Chondrocyte (in vitro differentiated cells): ENCODE measurements around the gene DVL1. TPM values are rescaled to one million over a fixed set of nuclear protein-coding genes. Genes with fewer than 3 reads are reported as not detected.

Experiments
- DNase-seq: peaks from one replicate; pipeline ENCODE4 v3.0.0; 2021; ENCODE audit warnings: mixed read lengths, low spot score
- H3K27ac Mint-ChIP-seq: one replicate; pipeline ENCODE4 v1.8.0; 2021; ENCODE audit warnings: mild to moderate bottlenecking, moderate library complexity, mixed read lengths; ENCODE audit not compliant: unreplicated experiment
- H3K27me3 Mint-ChIP-seq: 2 replicates; pipeline ENCODE4 v1.8.0; 2021; ENCODE audit warnings: low read depth, mixed read lengths
- H3K36me3 Mint-ChIP-seq: 2 replicates; pipeline ENCODE4 v1.8.0; 2021; ENCODE audit warnings: low read depth, mixed read lengths
- H3K4me1 Mint-ChIP-seq: 2 replicates; pipeline ENCODE4 v1.8.0; 2021; ENCODE audit warnings: low read depth, mild to moderate bottlenecking, mixed read lengths
- H3K4me3 Mint-ChIP-seq: one replicate; pipeline ENCODE4 v1.8.0; 2021; ENCODE audit warnings: mild to moderate bottlenecking, moderate library complexity, mixed read lengths; ENCODE audit not compliant: unreplicated experiment
- H3K9me3 Mint-ChIP-seq: 2 replicates; pipeline ENCODE4 v1.8.0; 2021; ENCODE audit warnings: low read depth, mixed read lengths
- total RNA-seq: library from RNA; stranded (reverse); gene quantifications from 3 replicates; pipeline ENCODE4 v1.2.1, GENCODE V29; 2021
- TF ChIP-seq, protein P1 (sequence below): fragments of 200-600 bp; sonication (generic); IDR thresholded peaks from 2 replicates; pipeline ENCODE4 v1.5.0; 2021; ENCODE audit warnings: antibody characterized with exemption, mild to moderate bottlenecking, moderate library complexity

Gene DVL1
- total RNA-seq, 1 donor from 2014 or later = 59.6 TPM

DNA sequence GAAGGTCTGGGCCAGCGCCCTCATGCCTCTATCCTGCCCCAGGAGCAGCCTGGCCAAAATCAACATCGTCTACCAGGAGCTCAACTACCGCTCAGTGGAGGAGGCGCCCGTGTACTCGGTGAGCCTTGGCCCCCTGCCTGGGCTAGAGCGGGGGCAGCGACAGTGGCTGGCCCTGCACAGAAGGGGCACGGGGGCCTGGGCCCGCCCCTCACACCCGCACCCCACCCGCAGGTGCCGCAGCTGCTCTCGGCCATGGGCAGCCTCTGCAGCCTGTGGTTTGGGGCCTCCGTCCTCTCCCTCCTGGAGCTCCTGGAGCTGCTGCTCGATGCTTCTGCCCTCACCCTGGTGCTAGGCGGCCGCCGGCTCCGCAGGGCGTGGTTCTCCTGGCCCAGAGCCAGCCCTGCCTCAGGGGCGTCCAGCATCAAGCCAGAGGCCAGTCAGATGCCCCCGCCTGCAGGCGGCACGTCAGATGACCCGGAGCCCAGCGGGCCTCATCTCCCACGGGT, 58.1 kb downstream of the DVL1 start:
- Mint-ChIP-seq H3K36me3 (no peaks in the 10 kb centered on the region), H3K4me1 (peaks cover 4% of the 10 kb centered on the region), H3K9me3 (no peaks in the 10 kb centered on the region)

DNA sequence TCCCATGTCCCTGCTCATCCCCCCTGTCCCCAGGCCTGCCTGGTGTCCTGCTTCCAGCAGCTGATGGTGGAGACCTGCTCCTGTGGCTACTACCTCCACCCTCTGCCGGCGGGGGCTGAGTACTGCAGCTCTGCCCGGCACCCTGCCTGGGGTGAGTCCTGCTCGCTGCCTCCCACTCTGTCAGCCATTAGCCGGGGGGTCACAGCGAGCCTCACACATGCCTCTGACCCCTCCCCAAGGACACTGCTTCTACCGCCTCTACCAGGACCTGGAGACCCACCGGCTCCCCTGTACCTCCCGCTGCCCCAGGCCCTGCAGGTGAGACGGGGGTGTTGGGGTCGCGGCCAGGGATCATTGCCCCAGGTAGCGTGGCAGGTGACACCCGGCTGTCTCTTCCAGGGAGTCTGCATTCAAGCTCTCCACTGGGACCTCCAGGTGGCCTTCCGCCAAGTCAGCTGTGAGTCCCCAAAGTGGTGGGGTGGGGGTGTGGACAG, 58.9 kb downstream of the DVL1 start:
- Mint-ChIP-seq H3K36me3 (no peaks in the 10 kb centered on the region), H3K27me3 (no peaks in the 10 kb centered on the region), H3K4me1 (peaks cover 4% of the 10 kb centered on the region), H3K27ac (peak overlapping the region; percentile 27), H3K4me3 (no peak overlapping the region), H3K9me3 (no peaks in the 10 kb centered on the region)
- TF ChIP-seq, protein P1, sequence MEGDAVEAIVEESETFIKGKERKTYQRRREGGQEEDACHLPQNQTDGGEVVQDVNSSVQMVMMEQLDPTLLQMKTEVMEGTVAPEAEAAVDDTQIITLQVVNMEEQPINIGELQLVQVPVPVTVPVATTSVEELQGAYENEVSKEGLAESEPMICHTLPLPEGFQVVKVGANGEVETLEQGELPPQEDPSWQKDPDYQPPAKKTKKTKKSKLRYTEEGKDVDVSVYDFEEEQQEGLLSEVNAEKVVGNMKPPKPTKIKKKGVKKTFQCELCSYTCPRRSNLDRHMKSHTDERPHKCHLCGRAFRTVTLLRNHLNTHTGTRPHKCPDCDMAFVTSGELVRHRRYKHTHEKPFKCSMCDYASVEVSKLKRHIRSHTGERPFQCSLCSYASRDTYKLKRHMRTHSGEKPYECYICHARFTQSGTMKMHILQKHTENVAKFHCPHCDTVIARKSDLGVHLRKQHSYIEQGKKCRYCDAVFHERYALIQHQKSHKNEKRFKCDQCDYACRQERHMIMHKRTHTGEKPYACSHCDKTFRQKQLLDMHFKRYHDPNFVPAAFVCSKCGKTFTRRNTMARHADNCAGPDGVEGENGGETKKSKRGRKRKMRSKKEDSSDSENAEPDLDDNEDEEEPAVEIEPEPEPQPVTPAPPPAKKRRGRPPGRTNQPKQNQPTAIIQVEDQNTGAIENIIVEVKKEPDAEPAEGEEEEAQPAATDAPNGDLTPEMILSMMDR = peak; percentile 77
- no peak for DNase-seq

More for the DNA sequence above, 58.1 kb downstream of the DVL1 start:
- no peak overlapping the region for H3K4me3 Mint-ChIP-seq
- no peaks in the 10 kb centered on the region for H3K27me3 Mint-ChIP-seq
- H3K27ac Mint-ChIP-seq = no peak overlapping the region
- no peak for DNase-seq
- TF ChIP-seq, protein P1 = no peak

DNA sequence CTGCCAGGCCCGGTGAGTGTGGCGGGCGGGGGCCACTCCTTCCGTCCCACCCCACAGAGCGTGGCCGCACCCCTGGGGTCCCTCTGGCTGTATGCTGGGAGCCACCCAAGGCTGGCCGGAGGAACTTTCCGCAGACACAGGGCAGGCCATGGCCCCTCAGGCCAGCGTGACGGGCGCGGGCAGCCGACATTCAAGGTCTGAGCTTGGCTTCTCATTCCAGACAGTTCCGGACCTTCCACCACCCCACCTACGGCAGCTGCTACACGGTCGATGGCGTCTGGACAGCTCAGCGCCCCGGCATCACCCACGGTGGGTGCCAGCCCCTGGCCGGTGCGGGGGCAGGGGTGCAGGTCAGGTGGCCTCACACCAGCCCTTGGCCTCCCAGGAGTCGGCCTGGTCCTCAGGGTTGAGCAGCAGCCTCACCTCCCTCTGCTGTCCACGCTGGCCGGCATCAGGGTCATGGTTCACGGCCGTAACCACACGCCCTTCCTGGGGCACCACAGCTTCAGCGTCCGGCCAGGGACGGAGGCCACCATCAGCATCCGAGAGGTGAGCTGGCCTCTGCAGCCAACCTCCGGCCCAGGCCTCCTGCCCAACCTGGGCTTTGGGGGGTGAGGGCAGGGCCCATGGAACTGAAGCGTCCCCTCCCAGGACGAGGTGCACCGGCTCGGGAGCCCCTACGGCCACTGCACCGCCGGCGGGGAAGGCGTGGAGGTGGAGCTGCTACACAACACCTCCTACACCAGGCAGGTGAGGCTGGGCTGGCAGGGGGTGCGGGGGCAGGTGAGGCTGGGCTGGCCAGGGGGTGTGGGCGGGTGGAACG, 61.7 kb downstream of the DVL1 start:
- Mint-ChIP-seq H3K4me3 (no peak overlapping the region), H3K36me3 (no peaks in the 10 kb centered on the region), H3K9me3 (no peaks in the 10 kb centered on the region), H3K4me1 (peaks cover 4% of the 10 kb centered on the region), H3K27ac (no peak overlapping the region), H3K27me3 (no peaks in the 10 kb centered on the region)
- TF ChIP-seq, protein P1 = no peak
- no peak for DNase-seq

DNA sequence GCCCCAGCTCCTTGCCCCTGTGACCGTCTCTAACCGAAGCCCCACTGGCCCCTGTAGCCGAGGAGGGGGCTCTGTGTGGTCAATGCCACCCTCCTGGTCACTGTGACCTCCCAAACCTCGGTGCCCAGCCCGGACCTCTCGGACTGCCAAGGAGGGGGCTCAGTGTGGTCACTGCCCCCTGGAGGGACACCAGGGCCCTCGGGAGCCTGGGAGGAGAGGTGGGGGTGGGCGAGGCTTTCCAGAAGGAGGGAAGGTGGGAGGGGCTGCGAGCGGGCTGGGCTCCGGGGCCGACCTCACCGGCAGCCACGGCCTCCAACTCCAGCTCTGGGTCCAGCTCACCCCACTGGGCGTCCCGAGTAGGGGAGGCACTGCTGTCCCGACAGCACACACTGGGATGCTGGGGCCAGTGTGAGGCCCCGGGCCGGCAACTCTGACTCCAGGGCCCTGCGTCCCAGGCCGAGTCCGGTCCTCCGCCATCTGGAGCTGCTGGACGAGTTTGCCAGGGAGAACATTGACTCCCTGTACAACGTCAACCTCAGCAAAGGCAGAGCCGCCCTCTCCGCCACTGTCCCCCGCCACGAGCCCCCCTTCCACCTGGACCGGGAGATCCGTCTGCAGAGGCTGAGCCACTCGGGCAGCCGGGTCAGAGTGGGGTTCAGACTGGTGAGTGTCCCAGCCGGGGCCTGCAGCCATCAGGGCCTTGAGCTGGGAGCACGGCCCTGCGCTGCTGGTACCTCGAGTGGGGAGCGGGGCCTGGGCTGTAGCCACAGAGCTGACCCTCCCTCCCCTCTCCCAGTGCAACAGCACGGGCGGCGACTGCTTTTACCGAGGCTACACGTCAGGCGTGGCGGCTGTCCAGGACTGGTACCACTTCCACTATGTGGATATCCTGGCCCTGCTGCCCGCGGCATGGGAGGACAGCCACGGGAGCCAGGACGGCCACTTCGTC, 62.6 kb downstream of the DVL1 start:
- Mint-ChIP-seq H3K9me3 (no peaks in the 10 kb centered on the region), H3K4me3 (no peak overlapping the region), H3K4me1 (peaks cover 4% of the 10 kb centered on the region), H3K27me3 (no peaks in the 10 kb centered on the region), H3K27ac (no peak overlapping the region), H3K36me3 (no peaks in the 10 kb centered on the region)
- no peak for DNase-seq
- TF ChIP-seq, protein P1 = no peak
